HG02943 (cell line): ENCODE results near the gene CPD.
"Not testable (repeated sequence)": the region's sequence is repeated elsewhere in the genome, so short reads cannot be mapped to it uniquely, and the experiment has no call there.

Source experiments
- ATAC-seq: cut with Tn5 transposase; IDR thresholded peaks from one replicate; pipeline ENCODE4 v1.9.1; 2021; ENCODE audit warnings: mild to moderate bottlenecking, low read depth, moderate library complexity; ENCODE audit not compliant: unreplicated experiment

The CPD gene

GRCh38 chr17:30422171-30422570 lies 43.4 kb downstream of the CPD start:
- ATAC-seq: no peak

- ATAC-seq: no peak
These were observed 45.7 kb downstream of the CPD start for GRCh38 chr17:30424471-30424870.

DNA sequence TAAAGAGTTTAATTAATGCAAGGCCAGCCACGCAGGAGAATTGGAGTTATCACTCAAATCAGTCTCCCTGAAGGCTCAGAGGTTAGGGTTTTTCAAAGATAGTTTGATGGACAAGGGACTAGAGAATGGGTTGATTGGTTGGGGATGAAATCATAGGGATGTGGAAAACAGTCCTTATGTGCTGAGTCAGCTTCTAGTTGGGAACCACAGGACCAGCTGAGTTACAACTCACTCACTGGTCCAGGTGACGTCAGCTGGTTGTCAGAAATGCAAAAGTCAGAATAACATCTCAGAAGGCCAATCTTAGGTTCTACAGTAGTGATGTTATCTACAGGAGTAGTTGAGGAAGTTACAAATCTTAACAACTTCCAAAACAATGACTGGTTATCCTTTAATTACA lies 47.6 kb downstream of the CPD start:
- no peak for ATAC-seq

- no peak for ATAC-seq
These were observed 48.9 kb downstream of the CPD start for GRCh38 chr17:30427611-30428010.

DNA sequence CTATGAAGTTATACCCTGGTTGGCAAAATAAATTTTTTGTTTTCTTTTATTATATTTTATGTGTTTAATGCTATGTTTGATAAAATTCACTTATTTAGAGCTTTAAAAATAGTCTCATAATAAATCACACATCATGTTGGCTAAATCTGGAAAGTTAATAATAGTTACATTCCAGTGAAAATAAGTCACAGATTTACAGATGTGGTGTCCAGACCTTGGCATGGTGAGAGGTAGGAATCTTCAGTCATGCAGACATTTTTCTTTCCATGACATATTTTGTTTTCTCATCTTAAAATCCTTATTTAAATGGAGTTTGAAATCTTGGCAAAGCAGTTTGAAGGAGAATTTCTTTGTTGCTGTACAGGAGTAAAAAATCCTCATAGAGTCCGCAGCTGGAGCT lies 50.4 kb downstream of the CPD start:
- ATAC-seq: no peak

DNA sequence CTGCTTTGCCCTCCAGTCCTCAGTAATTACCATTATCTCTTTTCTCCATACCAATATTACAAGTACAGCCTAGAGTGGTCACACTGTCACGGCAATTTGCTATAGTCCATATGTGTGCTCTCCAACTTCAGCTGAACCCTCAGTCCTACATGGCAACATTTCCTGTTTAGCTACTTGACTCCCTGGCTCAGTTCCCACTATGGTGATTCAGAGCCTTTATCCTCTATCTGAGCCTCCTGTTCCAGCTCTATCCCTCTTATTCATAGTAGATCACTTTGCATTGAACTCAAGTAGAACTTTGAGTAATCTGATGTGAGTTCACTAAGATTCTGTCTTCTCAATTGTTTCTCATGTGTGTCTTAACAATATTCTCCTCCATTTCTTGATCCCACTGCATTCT lies 54.8 kb downstream of the CPD start:
- ATAC-seq: no peak

GRCh38 chr17:30436729-30437128 lies 58.0 kb downstream of the CPD start:
- no peak for ATAC-seq

- no peak for ATAC-seq
These were observed 65.0 kb downstream of the CPD start for GRCh38 chr17:30443721-30444120.

GRCh38 chr17:30446640-30447039 lies 67.9 kb downstream of the CPD start:
- ATAC-seq: not testable (repeated sequence)

DNA sequence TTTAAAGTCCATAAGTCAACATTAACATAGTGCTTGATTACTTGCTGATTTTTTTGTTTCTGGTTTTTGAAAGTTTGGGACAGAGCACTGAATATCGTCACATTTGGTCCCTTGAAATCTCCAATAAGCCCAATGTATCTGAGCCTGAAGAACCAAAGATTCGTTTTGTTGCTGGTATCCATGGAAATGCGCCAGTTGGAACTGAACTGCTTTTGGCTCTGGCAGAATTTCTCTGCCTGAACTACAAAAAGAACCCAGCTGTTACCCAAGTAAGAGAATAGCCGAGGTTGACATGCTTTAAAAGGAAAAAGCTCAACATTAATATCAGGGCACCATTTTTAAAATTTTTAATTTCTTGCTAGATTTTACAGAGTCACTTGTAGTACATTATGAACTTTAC lies 70.8 kb downstream of the CPD start:
- no peak for ATAC-seq

- no peak for ATAC-seq
These were observed 71.6 kb downstream of the CPD start for GRCh38 chr17:30450125-30451027.

- no peak for ATAC-seq
These were observed 75.9 kb downstream of the CPD start for GRCh38 chr17:30454635-30455034.

DNA sequence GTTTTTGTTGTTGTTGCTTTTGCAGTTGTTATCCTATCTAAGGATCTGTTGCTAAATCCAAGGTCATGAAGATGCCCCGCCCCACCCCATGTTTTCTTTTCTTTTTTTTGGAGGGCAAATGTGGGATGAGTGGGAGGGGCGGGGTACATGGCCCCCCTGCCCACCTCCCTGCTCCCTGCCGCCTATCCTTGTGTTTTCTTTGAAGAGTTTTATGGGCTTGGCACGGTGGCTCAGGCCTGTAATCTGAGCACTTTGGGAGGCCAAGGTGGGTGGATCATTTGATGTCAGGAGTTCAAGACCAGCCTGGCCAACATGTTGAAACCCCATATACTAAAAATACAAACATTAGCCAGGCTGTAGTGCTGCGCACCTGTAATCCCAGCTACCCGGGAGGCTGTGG lies 79.6 kb downstream of the CPD start:
- no peak for ATAC-seq

DNA sequence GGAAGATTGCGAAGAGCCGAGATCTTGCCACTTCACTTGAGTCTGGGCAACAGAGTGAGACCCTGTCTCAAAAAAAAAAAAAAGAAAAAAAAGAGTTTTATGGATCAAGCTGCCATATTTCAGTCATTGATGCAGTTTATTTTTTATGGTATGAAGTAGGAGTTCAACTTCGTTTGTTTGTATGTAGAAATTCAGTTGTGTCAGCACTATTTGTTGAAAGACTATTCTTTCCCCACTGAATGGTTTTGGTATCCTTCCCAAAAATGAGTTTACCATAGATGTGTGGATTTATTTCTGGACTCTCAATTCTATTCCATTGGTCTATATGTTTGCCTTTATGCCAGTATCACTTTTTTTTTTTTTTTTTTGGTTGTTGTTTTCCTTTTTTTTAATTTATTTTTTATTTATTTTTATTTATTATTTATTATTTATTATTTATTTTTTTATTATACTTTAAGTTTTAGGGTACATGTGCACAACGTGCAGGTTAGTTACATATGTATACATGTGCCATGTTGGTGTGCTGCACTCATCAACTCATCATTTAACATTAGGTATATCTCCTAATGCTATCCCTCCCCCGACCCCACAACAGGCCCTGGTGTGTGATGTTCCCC lies 80.2 kb downstream of the CPD start:
- not testable (repeated sequence) for ATAC-seq

- no peak for ATAC-seq
These were observed 89.7 kb downstream of the CPD start for GRCh38 chr17:30468465-30468864.

DNA sequence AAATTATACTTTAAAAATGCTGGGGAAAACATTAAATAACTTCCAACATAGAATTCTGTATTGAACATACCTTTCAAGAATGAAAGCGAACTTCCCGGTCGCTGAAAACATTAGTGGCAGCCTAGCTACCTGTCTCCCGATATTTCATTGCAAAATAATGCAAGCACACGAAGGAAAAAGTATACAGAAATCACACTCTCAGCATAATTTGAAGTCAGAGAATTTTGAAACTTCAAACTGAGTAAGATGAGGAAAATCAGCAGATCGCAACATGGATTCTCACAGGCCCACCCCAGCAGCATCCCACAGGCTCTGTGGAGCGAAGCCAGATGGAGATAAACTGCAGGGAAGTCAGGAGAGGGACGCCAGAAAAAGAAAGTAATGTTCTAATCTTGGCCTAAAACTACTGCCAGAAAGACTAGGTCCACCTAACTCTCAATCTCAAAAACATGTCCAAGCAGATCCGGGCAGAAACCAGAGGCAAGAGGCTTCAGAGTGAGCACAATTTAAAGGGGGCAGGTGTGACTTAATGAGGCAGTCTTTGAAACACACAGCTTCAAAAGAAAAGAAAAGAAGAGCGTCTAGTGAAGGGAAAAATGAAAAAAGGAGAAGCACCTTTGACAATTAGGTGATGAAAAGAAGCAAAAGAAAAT lies 93.6 kb downstream of the CPD start:
- ATAC-seq: no peak

DNA sequence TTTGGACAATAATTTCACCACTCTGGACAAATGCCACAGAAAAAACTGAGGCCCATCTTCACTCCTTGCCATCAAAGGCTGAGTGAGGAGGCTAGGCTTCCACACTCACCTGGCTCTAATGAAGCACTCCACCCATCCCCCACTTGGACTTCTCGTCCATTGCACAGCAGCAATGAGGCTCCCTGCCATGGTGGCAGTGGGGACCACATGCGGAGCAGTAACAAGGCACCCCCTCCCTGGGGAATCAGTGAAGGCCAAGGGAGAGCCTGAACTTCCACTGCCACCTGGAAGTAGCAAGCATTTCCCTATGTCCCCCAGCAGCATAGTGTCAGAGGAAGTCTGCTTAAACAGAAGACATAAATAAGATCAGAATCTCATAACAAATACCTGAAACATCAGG lies 96.5 kb downstream of the CPD start:
- no peak for ATAC-seq

DNA sequence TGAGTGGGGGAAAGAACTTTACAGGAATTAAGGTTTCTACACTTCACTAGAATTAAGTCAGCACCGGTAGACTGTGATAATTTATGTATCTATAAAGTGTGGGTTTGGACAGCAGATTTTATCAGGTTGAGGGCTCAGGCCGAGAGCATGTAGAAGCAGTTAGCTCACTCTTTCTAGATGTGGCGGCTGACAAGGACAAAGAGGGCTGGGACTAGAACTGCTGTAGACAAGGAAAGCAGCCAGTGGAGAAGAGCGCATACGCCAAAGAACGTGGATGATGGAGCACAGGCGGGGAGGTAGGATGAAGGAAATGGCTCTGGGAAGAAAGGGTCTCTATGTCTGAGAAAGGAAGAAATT lies 98.0 kb downstream of the CPD start:
- ATAC-seq: no peak

- ATAC-seq: peak; percentile 88
These were observed 98.5 kb downstream of the CPD start, which contains the start of gene GOSR1 for GRCh38 chr17:30477083-30477773. Gene GOSR1 (plus strand): TSS chr17:30477408. CDS start chr17:30477434, 26 bp downstream.

- ATAC-seq: peak; percentile 17
These were observed 99.0 kb downstream of the CPD start for GRCh38 chr17:30477774-30478115.

- ATAC-seq: no peak
These were observed 103.8 kb downstream of the CPD start for GRCh38 chr17:30482555-30482954.
